CD4-positive, alpha-beta T cell treated with Interleukin-2 at 100 ng/mL for 4 hours (primary cell): ENCODE data around the gene SORBS2.

ENCODE experiments used
- DNase-seq: peaks from one replicate; pipeline ENCODE4 v3.0.0-alpha.2; 2020; ENCODE audit warnings: low spot score

SORBS2 gene

DNA sequence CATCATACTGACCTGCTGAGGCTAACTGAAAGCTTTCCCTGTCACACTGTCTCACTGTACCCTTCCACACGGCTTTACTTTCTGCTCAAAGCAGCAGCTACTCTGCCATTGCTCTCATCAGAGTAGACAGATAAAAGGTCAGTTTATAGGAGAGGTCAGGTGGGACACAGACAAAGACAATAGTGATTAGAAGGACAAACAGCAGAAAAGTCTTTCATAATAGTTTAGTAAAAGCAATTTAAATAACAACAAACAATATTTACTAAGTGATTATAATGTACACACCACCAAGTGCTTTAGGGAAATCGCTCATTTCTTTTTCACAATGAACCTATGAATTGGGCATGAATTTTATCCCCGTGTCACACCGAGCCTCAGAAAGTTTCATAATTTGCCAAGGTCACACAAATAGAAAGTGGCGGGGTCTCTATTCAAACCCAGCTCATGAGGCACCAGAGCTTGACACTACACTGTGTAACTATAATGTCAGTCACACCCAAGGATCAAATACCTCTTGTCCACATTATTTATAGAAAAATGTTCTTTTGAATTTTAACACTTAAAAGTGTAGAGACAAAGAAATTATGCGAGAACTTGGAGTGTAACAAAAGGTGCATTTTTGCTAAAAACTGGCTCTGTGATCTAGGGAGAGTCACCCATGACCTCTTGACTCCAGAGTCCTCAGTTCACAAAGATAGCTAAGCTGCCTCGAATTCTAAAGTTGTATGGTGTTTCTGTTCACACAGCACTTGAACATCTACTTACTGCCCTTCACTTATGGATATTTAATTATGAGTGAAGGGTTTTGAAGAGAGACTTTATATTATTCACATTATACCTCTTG lies 24.5 kb upstream of the SORBS2 start:
- no peak for DNase-seq

DNA sequence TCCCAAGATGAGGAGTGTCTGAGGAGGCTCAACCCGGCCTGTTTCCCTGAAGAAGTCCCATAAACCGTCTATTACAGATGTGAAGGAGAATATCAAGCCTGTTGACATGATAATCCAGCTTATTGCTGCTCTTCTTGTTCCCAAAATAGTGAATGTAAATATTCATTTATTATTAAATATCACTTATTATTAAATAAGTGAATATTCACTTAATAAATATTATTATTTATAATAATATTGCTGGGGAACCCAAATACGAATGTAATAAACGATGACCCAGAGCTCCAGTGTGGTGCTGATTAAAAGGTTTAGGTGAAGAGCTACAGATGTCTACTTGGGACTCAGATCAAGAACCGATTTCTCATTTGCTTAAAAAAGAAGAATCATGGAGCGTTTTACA lies 23.8 kb upstream of the SORBS2 start:
- DNase-seq: no peak

DNA sequence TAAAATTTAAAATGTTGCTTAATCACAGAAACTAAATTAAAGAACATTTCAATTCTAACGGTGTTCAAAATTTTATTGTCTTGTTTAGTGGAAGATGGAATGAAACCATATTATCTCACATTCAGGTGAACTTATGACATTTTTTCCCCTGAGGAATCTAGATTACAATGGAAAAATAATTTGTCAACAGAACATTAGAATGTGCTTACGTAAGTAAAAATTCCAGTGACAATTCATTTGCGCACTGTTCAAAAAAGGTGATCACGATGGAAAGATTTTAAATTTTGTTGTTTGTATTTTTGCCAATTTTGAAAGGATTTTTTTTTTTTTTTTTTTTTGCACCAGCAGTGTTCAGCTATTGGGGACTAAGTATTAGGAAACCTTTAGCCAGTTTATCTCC lies 23.3 kb upstream of the SORBS2 start:
- no peak for DNase-seq

DNA sequence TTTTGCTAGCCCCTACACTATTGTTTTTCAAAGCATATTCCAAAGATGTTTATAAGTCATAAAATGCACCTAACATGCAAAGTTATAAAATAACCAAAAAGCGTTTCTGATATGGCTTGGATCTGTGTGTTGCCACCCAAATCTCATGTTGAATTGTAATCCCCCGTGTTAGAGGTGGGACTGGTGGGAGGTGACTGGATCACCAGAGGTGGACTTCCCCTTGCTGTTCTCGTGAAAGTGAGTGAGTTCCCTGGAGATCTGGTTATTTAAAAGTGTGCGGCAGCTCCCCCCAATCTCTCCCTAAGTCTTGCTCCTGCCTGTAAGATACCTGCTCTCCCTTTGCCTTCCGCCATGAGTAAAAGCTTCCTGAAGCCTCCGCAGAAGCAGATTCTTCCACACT lies 22.8 kb upstream of the SORBS2 start:
- no peak for DNase-seq

DNA sequence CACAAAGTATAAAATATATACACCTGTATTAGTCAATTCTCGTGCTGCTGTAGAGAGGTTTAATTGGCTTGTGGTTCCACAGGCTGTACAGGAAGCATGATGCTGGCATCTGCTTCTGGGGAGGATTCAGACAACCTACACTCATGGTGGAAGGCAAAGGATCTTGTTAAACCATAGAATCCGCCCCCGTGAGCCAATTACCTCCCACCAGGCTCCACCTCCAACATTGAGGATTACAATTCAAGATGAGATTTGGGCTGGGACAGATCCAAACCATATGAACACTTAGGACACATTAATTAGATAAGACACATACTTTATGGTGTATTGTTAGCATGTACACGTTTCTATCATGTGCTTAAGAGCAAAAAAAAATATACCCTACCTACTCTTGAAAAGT lies 22.1 kb upstream of the SORBS2 start:
- DNase-seq: no peak

DNA sequence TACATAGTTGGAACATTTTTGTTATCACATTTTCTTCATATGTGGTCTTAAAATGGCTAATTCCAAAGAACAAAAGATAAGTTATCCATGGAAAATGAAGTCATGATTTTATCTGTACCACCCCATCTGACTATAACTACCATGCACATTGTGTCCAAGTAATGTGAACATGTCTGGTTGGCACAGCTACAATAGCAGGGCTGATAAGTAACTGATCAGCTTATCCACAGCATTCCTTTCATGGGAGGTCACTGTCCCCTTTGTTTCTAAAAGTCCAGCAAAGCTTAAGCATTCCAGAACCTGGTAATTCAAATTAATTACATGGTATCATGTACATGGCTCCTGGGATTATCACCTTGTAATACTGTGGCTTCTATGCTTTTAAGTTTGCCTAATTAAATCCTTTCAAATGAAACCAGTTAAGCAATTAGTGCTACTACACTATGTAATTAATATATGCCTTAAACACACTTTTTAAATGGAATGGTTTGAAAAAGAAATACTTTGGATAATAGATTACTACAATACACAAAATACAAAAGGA lies 21.1 kb upstream of the SORBS2 start:
- DNase-seq: no peak

DNA sequence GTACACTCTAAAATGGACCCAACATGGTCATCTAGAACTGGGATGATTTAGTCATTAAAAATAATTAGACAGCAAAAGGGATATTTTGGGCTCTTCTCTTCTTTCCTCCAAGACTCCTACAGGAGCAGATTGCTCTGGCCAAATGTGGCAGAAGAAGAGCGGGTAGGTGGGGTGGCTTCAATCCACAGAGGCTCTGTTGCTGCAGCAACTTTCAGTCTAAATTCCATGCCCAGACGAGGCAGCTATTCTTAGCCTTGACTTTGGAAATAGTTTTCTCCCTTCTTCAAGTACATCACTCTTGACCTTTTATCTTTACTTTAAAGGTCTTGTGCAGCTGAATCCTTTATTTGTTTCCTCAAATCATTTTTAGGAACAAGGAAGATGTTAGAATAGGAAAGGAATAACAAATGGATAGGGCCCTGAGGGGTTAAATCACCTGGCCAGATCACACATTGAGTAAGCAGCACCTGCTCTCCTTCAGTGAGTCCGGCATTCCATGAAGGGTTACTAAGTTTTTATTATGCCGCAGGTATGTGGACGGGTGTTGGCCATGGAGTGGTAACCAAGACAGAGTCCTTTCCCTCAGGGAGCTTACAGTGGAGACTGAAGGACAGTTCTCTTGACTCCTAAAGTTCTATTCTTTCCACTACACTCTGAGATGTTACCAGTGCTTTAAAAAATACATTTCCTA lies 19.3 kb upstream of the SORBS2 start:
- DNase-seq: no peak

DNA sequence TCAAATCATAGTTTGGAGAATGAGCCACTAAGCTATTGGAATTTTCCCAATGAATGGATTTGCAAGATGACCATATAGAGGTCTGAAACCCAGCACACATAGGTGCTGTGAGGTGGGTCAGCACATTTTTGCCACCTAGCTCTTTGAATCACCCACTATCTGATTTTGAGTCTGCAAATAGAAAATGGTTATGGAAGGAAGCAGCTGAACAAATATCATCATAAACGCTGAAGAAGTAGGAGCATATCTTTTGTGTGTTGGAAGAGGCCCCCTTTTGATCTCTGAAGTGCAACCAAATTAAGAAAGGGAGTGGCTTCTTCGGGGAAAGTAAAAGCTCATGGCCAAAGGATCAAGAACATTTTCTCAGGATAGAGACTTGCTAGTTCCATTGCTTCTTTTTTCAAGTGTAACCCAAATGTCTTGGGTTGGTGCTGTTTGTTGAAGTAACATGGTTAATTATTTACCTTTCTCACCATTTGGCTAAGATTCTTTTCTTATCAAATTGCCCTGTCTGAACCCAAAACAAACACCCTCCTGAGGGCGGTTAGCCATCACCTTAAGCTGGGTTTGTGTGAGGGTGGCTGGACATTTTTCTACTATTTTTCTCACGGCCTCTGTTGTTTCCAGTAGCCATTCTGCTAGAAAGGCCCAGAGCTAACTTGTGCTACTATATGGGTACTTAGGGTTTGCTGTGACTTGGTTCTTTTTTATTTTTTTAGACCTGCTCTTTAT lies 18.4 kb upstream of the SORBS2 start:
- DNase-seq: no peak

DNA sequence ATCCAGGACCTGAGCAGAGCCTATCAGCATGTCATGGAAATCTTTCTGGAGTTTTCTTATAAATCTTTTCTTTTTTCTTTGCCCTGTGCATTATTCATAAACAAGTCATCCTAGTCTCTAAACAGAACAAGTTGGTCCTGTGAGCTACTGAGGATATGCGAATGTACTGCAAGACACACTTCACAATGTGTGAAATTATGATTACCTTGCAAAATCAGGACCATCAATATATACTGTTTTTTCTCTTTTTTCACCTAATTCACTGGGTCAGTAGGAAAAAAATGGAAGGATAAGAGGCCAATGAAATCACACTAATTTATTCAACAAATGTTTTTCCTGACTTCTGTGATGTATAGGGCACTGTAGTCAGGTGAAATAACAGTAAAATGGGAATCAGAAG lies 14.4 kb upstream of the SORBS2 start:
- no peak for DNase-seq

DNA sequence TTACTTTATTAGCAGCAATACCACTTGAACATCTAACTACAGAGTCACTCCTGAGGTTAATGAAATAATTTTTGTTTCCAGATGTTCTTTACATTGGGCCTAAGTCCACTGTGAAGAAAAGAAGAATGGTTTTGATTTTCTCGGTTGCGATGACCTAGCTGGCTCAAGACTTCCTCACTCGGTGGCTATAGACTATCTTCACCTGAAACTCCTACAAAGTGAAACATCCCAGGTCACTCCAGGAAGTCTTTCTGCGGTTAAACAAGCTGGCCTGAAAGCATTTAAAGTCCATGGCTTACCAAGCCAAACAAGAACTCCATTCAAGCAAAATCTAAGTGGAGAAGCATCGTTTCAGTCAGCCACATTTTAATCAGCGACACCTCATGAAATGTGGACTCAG lies 13.7 kb upstream of the SORBS2 start:
- DNase-seq: no peak

DNA sequence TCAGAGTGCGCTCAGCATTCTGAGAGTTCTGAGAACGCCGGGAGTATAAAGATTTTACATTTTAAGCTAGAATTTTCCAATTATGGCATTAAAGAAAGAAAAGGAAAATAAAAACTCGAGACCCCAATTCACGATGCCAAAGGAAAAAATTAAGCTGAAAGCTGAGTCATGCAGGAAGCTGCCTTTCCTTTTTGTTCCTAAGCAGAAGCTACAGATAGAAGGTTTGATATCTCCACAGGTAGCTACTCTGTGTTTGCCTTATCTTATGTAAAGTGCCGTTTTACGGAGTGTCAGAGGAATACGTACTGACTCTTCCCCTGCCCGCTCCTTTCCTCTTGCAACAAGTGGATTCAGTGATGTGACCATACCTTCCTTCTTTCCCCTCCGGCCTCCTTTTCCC lies 10.8 kb upstream of the SORBS2 start:
- no peak for DNase-seq

DNA sequence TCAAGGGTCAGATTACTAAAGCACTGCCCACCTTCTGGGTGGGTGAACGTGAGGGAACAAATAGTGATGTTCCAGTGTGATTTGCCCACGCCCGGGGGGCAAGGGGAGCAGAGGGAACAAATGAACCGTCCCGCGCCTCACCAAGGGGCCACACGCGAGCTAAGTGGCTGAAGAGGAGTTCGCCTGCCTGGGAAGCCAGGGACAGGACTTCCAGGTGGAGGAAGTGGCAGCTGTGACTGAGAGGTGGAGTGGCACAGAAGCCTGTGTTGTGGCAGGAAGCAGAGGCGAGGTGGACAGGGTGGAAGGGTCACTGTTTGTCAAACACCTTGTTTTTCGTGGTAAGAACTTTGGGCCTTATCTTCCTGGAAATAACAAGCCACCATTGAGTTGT lies 9.0 kb upstream of the SORBS2 start:
- no peak for DNase-seq

DNA sequence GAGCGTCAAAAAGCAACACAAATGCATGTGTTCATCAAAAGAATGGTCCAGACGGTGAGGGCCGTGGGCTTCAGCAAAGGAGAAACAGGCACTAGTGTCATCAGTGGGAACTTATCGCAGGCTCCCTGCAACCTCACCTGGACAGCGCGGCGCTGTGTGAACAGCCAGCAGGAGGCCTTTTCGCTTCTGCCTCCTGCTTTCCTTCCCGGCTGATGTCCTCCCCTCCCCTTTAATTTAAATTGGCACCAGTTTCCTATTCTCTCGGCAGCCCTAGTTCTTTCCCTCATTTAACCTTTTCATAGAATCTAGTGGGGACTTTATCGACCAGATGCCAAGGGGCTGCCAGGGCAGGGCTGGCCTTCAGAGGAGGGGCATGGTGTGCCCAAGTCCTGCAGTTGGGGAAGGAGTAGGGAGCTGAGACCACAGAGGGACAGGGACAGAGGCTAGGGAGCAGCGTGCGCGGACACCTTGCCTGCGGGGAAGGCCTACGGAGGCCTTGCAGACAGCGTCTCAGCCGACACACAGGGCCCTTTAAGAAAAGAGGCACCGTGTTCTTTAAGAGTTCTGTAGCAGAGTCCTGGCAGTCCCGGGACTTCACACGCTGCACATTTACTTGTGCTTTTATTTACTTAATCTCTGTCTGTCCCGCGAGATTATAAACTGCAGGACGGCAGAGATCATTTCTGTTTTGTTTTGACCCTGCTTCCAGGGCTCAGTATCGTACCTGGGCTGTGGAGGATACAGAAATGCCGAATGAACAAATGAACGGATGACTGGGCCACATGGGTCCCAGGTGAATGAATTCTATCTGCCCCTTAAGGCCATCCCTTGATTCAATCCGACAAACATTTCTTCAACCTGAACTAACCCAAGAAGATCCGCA lies 8.4 kb upstream of the SORBS2 start:
- DNase-seq: no peak

DNA sequence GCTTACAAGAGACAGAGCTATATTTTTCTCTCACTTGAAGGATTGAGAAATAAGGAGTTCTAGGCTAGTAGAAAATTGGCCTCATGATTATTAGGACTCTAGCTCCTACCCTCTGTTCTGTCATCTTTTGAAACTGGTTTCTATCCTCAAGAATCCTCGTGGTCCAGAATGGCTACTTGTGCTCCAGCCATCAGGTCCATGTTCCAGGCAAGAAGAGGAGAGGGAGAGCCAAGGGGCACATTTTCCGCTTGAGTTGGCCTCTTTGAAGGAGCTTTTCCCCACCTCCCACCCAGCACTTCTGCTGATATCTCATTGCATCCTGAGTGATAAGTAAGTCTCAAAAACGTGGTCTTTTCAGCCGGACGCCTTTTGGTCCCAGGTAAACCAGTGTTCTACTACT lies 7.2 kb upstream of the SORBS2 start:
- DNase-seq: no peak

DNA sequence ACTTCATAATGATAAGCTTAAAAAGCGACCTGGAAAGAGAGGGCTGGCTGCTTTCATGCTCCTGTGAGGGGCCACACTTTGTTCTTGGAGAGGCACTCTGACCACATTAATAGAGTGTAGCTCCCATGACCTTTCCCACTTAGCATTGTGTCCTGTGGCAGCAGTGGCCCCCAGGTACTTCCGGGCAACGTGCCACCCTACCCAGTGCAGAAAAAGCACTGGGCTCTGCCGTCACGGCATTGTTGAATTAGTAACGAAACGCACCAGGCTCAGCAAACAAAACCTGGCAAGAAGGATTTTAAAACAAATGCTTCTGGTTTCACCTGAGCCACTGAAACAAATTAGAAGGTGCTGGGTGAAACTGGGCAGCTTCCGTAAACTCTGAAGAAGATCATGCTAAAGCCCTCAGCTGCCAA lies 5.4 kb upstream of the SORBS2 start:
- no peak for DNase-seq

DNA sequence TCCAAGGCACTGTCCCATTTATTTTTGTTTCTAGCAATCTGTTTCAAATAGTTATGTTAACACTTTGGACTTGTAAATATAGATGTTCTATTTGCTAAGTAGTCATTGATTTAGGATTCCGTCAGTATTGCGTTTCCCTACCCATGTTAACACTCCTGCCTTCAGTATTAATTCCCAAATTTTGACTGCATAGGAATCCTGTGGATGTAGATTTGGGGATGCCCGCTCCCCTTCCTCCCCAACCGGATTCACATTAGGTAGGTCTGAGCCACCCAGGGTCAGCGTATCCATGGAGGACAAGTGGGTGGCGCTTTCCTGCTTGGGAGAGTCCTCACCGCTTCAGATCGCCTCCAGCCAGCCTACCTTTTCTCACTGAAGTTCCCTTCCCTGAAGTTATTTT lies 1.1 kb upstream of the SORBS2 start:
- DNase-seq: no peak

DNA sequence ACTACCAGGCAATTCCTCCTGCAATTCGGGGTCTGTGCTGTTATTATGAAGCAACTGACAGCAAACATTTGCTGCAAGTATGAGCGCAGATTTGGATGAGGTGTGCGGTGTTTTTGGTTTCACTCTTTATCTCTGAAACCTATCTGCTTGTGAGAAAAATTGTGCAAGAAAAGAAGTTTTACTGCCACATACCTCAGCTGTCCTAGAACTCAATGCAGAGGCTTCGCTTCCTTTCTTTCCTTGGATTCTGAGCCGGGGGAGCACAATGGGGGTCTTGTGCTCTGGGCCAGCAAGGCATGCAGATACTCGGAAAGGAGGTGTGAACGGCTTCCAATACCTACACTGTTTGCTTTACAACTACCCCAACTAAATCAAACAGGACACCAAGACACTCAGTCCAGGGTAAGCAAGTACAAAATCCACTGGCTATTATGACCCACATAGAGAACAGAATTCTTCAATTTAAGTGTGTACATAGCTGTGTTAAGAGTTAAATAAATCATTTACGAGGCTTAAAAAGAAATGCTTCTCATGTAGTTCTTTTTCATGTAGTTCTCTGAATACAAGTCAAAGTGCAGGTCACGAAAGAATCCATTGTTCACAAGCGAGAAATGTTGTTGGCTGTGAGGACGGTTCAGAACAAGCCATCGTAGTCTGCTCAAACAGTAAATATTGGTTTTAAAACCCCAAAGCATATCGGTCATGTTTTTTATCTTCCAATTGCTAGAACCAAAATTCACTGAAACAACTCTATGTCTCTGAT lies 1.1 kb downstream of the SORBS2 start:
- no peak for DNase-seq

DNA sequence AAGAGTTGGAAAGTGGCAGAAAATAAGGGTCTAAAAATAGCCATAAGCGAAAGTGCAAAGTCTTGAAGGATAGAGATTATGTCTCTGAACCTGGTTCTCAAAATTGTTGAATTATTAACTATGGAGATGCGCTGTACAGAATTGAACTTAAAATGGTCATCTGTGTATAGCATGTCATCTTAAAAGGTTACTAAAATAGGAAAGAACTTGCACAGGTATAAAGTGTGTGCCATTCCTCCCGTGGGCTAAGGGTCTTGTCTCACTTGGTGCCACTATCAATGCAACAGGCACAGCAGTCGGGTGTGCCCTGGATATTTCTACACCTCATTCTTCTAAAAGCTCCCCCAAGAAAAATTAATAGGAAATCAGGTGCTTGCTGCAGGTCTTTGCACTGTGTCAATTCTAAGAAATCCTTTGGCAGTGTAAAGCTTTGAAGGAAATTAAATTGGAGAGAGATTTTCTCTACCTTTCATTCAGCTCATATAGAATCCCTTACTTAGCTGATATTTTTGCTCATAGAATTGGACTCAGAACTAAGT lies 2.4 kb downstream of the SORBS2 start:
- no peak for DNase-seq

DNA sequence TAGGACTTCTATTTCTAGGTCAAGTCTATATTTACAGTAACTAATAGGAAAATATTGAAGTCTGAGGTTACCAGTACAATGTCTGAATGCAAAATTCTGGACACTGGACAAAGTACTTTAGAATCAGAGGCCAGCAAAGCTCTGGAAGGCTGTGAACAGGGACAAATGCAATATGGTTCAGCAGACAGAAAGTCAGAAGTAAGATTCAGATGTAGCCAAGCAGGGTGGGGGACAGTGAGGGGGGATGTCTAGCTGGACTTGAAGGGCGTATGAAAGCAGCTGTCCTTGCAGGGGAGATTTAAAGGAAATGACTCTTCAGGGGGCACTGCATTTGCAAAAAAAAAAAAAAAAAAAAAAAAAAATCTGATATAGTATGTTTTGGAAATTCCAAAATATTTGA lies 2.9 kb downstream of the SORBS2 start:
- no peak for DNase-seq

DNA sequence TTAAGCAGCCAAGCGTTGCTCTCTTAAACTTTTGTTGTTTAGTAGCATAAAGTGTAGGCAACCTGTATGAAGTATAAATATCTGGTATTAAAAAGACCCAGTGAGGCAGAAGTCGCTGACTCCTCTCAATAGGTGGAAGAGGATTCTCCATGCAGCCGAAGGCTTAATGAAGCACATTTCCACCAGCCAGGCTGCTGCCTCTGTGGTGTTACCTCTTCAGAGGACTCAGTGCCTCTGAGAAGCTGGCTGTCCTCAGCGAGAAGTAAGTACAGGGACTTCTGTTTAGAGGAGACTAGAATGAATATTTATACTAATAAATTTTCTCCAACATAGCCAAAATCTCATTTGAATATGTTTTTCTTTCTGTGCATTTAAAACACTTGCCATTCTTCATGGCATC lies 6.0 kb downstream of the SORBS2 start:
- DNase-seq: no peak
